ENCODE results near the gene SMYD3. TPM values are rescaled to one million over a fixed set of nuclear protein-coding genes. Genes with fewer than 3 reads are reported as not detected.

Gene SMYD3
- total and polyA plus RNA-seq, 10 of the 15 experiments (the other 5 are each of a cell fraction or from before 2014, with no cell fraction given), result 18.3 to 54.0 (median 24.8) TPM

DNA sequence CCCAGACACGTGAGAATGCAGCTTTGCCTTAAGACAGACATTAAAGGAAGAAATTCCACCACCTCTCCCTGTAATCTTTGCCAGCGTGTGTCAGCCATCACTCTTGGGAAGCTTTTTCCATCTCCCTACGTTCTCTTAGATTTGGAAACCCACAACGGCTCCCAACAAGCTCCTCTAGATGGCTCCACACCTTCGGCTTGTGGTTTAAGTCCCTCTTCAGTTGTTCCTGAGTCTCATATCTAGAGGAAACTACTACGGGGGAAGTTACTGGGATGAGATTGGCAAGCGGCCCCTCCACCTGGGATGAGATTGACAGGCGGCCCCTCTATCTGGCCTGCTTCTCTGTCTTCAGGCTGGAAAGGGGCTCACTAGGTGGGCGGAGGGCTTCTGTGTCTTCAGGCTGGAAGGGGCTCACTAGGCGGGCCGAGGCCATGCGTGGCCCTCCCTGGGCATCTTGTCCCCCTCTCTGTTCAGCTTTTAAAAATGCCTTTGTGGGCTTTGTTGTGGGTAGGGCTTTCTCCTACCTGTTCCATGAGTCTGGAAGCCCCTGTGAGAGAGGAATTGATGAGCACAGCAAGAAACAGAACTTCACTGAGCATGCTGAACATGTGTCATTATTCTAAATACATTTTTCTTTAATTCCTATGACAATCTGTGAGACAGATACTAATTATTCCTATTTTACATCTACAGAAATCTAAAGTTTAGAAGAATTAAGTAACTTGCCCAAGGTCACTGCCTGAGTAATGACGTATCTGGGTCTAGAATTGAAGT, 681.8 kb downstream of the SMYD3 start (continued):
- TF ChIP-seq, protein P1, sequence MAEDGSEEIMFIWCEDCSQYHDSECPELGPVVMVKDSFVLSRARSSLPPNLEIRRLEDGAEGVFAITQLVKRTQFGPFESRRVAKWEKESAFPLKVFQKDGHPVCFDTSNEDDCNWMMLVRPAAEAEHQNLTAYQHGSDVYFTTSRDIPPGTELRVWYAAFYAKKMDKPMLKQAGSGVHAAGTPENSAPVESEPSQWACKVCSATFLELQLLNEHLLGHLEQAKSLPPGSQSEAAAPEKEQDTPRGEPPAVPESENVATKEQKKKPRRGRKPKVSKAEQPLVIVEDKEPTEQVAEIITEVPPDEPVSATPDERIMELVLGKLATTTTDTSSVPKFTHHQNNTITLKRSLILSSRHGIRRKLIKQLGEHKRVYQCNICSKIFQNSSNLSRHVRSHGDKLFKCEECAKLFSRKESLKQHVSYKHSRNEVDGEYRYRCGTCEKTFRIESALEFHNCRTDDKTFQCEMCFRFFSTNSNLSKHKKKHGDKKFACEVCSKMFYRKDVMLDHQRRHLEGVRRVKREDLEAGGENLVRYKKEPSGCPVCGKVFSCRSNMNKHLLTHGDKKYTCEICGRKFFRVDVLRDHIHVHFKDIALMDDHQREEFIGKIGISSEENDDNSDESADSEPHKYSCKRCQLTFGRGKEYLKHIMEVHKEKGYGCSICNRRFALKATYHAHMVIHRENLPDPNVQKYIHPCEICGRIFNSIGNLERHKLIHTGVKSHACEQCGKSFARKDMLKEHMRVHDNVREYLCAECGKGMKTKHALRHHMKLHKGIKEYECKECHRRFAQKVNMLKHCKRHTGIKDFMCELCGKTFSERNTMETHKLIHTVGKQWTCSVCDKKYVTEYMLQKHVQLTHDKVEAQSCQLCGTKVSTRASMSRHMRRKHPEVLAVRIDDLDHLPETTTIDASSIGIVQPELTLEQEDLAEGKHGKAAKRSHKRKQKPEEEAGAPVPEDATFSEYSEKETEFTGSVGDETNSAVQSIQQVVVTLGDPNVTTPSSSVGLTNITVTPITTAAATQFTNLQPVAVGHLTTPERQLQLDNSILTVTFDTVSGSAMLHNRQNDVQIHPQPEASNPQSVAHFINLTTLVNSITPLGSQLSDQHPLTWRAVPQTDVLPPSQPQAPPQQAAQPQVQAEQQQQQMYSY (CRISPR knock-in tag; IDR thresholded peaks at IDR 0.05), result no peak
- TF ChIP-seq ZSCAN29 (IDR thresholded peaks at IDR 0.05) (no peak), MEF2B (IDR thresholded peaks at IDR 0.05; ENCODE audit: partially characterized antibody, poor library complexity, severe bottlenecking) (no peak), PAX5 (IDR thresholded peaks at IDR 0.05; ENCODE audit: borderline replicate concordance, low read depth, low read length) (no peak), BACH1 (IDR thresholded peaks at IDR 0.05; ENCODE audit: borderline replicate concordance) (no peak), SMARCA5 (IDR thresholded peaks at IDR 0.05) (no peak), TCF3 (IDR thresholded peaks at IDR 0.05; ENCODE audit: borderline replicate concordance, insufficient read depth, low read depth, low read length) (no peak), BCL11A (IDR thresholded peaks at IDR 0.05; ENCODE audit: low read depth, low read length) (no peak), ESRRA (IDR thresholded peaks at IDR 0.05; ENCODE audit: low read length) (no peak), ZNF274 (IDR thresholded peaks at IDR 0.05; ENCODE audit: insufficient read depth, insufficient read length) (no peak), TCF12 (IDR thresholded peaks at IDR 0.05; ENCODE audit: low read depth, low read length) (no peak)
- TF ChIP-seq, protein P2, sequence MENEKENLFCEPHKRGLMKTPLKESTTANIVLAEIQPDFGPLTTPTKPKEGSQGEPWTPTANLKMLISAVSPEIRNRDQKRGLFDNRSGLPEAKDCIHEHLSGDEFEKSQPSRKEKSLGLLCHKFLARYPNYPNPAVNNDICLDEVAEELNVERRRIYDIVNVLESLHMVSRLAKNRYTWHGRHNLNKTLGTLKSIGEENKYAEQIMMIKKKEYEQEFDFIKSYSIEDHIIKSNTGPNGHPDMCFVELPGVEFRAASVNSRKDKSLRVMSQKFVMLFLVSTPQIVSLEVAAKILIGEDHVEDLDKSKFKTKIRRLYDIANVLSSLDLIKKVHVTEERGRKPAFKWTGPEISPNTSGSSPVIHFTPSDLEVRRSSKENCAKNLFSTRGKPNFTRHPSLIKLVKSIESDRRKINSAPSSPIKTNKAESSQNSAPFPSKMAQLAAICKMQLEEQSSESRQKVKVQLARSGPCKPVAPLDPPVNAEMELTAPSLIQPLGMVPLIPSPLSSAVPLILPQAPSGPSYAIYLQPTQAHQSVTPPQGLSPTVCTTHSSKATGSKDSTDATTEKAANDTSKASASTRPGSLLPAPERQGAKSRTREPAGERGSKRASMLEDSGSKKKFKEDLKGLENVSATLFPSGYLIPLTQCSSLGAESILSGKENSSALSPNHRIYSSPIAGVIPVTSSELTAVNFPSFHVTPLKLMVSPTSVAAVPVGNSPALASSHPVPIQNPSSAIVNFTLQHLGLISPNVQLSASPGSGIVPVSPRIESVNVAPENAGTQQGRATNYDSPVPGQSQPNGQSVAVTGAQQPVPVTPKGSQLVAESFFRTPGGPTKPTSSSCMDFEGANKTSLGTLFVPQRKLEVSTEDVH (IDR thresholded peaks at IDR 0.05; ENCODE audit: low read depth, partially characterized antibody), result no peak
